COR-L47 (cell line): ENCODE measurements around the gene CD248.

Source experiments
- DNase-seq: peaks from one replicate; lab custom pipeline; 2025; lab: John Stamatoyannopoulos, UW

CD248 gene

DNA sequence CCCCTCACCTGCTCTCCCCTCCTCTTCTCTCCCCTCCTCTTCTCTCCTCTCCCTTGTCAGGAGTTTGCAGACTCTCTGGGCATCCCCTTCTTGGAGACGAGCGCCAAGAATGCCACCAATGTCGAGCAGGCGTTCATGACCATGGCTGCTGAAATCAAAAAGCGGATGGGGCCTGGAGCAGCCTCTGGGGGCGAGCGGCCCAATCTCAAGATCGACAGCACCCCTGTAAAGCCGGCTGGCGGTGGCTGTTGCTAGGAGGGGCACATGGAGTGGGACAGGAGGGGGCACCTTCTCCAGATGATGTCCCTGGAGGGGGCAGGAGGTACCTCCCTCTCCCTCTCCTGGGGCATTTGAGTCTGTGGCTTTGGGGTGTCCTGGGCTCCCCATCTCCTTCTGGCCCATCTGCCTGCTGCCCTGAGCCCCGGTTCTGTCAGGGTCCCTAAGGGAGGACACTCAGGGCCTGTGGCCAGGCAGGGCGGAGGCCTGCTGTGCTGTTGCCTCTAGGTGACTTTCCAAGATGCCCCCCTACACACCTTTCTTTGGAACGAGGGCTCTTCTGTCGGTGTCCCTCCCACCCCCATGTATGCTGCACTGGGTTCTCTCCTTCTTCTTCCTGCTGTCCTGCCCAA is 40.7 kb downstream of the CD248 start:
- DNase-seq = no peak

DNA sequence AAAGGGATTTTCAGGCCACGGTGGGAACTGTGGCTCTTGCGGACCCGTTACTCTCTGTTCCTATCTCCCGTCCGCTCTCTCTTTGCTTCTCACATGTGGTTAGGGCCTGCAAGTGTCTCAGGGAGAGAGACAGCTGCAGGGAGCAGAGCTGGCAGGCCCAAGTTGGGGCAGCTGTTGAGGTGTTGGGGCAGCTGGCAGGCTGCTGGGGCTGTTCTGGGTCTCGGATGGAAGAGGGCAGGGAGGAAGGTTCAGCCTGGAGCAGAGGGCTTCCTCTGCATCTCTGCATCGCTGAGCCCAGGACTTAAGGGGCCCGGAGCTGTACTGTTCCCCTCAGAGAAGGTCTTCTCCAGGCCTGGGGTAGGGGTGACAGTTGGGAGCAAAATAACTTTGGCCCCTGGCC is 41.4 kb downstream of the CD248 start:
- no peak for DNase-seq

DNA sequence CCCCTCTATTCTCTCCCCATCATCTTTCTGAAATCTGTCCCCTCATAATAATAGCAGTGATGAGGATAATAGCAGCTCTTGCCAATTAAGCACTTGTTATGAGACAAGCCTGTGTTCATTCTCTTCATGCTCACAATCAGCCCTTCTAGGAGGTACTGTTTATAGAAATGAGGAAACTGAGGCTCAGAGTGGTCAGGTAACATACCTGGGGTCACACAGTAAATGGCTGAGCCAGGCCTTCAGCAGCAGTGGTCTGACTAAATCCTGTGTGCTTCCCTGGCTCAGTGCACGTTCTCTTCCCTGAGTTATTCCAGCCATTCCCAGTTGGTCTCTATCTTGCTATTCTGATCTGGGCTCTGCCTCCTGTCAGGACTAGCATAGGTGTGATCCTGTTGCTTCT is 42.6 kb downstream of the CD248 start:
- no peak for DNase-seq

DNA sequence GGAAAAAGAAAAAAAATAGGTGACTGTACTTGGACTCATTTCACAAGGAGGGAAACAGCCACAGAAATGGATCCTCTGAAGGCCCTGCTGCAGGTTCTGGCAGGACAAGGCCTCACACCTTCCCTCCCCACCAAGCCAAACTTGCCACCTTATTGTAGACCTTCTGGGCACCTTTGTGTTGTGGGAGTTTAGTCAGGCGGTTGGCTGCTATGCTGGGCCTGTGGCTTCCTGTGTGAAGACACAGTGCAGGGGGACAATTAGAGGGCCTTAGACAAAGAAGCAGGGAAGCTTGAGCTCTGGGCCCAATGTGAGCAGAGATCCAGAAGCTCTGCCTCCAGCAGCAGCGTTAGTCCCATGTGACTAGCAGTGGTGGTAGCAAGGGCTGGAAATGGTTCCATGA is 44.2 kb downstream of the CD248 start:
- no peak for DNase-seq

DNA sequence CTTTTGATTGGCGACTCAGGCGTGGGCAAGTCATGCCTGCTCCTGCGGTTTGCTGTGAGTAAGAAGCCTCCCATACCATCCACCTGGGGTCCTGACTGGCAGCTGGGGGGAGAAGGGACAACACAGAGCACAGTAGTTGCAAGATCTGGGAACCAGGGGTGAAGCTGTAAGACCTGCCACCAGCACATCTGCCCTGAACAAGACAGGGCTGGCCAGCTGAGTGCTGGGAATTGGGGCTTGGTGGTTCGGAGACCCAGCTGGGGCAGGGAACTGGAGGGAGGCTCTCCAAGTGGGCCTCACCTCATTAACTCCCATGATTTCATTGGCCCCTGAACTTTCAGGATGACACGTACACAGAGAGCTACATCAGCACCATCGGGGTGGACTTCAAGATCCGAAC is 45.0 kb downstream of the CD248 start:
- no peak for DNase-seq

DNA sequence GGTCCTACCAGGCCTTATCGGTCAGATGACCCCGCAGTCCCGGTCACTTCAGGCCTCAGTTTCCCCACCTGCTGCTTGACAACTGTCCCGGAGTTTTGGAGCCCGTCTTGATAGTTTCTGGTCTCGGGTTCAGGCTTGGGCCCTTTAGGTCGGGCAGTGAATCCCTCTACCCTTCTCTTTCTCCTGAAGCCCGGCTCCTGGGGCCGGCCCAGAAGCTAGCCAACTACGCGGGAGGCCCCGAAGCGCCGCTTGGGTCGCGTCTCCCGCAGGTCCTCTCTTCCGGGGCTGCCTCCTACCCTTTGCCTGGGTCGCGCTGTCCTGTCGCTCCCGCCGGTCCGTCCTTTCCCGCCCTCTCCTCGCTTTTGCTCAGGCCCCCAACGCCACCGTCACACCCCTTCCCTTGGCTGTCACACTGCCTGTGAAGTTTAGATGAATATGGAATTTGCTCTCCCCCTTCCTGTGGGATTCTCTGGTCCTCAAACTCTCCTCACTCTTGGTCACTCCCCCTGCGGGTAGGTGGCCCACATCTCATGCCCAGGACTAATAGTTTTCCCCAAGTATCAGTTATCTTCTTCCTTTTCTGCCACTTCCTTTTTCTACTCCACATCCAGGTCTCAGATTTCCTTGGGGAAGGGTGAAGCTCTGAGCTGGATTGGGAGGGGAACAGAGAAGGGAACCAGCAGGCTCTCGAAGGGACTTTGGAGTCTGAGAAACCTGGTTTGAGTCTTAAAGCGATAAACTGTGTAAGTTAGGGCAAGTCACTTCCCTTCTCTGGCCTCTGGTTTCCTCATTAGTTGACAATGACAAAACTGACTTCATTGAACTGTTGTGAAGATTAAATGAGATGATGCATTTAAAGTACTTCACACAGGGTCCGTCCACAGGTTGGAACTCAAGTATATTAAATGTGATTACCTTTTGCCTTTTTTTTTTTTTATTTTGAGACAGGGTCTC is 47.6 kb downstream of the CD248 start:
- DNase-seq = no peak

DNA sequence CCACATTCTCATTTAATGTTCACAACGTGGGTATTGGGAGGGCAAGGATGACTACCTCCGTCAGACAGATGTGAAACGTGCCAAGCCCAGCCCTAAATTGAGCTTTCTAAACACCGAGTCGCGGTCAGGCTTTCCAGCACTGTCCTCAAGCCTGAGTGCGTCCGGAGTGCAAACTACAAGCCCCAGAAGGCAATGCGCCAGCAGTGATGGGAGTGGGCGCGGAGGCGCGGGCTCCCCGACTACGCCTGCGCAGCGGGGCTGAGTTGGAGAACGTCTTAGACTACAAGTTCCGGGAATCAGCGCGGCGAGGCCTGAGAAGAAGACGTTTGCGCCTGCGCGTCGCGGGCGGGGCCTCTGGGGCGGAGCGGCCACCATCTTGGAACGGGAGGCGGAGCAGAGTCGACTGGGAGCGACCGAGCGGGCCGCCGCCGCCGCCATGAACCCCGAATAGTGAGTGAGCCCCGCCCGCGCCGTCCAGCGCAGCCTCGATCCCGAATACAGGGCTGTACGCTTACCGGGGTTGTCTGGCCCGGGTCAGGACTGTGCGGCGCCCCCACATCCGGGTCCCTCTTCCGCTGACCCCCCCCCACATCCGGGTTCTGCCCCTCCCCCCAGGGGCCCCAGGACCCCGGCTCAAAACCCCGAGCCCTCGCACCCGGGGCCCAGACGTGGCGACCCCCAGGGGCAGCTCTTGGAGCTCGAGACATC is 48.4 kb downstream of the CD248 start, which contains the start of gene RAB1B:
Gene RAB1B, plus strand, starts transcription at position 396 of the 708 bp plus-strand sequence. Its CDS starts 41 bp downstream, at position 437.
- peak; percentile 100 for DNase-seq

DNA sequence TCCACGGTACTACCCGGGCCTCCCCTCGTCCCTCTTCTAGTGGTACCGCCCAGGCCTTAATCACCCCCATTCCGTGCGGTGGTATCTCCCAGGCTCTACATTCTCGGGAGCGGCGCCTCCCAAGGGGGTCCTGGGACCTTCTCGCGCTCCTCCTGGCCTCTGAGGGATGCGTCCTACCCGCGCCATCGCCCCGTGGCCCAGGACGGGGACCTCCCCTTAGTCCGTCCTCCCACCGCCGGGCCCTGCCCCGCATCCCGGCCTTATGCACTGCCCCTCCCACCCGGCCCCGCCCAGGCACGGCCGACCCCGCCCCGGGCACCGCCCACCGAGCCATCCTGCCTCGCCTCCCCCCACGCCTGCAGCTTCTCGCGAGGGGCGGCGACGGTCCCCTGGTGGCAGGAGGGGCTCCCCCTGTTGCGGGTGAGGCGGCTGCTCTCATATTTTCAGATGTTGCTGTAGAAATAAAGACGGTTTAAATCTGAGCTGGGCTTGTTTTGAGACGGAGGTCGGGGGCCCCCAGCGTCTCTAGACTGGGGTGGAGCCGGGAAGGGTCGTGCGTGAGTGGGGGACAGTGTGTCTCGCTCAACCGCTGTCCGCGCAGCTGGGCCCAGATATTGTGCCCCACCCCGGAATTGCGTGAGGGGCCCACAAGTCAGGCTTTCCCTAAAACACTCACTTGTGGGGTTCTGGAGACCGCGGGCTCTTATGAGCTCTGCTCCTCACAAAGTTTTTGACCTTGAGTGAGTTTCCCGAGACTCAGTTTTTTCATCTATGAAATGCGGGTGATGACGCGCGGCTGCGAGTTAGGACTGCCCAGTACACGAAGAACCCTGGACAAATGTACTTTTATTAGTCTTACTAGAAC is 49.2 kb downstream of the CD248 start:
- DNase-seq = peak; percentile 71

DNA sequence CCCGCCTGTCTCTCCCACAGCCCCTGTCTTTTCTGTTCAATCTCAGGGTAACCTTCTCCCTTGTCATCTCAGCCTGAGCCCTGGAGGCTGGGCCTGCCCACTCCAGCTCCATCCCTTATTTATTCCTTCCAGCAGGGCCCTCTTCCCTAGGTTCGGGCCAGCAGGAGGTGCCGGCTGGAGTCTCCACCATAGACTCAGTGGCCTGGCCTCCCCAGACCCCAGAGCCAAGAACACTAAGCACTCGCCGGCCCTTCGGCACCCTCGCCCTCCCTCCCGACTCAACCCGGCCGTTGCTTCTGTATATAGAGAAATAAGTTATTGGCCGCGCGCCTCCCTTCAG is 49.8 kb downstream of the CD248 start:
- no peak for DNase-seq

DNA sequence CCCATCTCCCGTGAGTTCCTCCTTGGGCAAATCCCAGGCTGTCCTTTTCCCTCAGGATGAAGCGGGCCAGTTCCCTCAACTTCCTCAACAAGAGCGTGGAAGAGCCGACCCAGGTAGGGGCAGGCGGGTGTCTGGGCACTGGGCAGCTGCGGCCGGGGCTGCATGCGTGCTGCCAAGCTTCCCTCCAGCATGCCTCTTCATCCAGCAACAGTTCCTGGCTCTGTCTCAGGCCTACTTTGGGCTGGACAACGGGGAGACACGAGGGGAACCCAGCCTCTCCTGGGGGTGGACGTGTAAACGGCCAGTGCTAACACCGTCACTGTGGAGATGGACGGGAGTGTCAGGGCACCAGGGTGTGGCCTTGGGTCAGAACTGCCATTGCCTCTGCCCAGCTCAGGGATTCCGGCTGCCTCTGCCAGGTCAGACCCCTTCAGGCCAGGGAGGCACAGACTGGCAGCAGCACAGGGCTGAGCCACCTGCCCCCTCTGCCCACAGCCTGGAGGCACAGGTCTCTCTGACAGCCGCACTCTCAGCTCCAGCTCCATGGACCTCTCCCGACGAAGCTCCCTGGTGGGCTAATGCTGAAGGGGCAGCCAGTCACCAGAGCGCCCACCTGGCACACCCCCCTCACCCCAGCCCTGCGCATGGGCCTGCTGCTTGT is 50.3 kb downstream of the CD248 start:
- DNase-seq = no peak

DNA sequence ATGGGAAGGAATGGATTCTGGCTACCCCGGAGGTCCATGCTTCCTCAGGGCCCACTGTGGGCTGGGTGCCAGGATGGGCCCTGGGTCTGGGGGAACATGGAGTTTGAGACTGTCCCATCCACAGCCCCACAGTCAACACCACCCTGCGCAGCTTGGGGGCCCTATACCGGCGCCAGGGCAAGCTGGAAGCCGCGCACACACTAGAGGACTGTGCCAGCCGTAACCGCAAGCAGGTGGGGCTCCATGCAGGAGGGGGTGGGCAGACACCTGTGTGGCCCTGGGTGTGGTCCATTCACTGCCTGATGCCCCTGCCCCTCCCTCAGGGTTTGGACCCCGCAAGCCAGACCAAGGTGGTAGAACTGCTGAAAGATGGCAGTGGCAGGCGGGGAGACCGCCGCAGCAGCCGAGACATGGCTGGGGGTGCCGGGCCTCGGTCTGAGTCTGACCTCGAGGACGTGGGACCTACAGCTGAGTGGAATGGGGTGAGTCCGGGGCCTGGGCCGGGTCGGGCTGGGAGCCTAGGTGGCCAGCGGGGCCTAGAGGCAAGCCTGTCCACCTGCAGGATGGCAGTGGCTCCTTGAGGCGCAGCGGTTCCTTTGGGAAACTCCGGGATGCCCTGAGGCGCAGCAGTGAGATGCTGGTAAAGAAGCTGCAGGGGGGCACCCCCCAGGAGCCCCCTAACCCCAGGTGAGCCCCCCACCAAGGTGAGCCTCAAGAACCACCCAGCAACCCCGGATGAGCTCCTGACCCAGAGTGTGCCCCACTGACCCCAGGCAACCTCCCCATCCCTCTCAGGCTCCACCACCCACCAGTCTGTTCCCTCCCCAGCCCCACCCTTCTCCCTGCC is 51.1 kb downstream of the CD248 start:
- DNase-seq = no peak

DNA sequence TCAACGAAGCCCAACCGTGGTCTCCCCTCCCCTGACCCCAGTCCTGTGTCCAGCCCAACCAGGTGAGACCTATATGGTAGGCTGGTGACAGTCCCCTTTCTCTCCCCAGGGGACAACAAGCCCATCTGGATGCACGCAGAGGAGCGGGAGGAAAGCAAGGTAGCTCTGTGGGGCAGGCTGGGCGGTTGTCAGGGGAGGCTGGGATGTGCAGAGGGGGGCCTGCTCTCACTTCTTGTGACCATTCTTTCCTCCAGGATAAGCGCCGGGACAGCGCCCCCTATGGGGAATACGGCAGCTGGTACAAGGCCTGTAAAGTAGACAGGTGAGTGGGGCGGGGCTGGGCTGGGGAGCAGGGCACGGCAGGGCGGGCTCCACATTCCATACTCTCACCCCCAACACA is 51.9 kb downstream of the CD248 start:
- DNase-seq = no peak
